ENCODE results near the gene RAB3C. TPM values are rescaled to one million over a fixed set of nuclear protein-coding genes. Genes with fewer than 3 reads are reported as not detected.

The RAB3C gene
- total RNA-seq, 1 donor from 2014 or later, result 16.1 TPM

GRCh38 chr5:58755397-58755796 is 172.5 kb downstream of the RAB3C start:
- H3K27me3 Mint-ChIP-seq (ENCODE audit: unreplicated experiment), result no peaks in the 10 kb centered on the region
- DNase-seq (ENCODE audit: low spot score), result no peak
- H3K4me3 Mint-ChIP-seq (ENCODE audit: unreplicated experiment), result no peak overlapping the region
- no peaks in the 10 kb centered on the region for H3K9me3 Mint-ChIP-seq (ENCODE audit: unreplicated experiment)
- H3K4me1 Mint-ChIP-seq (ENCODE audit: unreplicated experiment), result no peaks in the 10 kb centered on the region
- no peaks in the 10 kb centered on the region for H3K36me3 Mint-ChIP-seq (ENCODE audit: low read depth, unreplicated experiment)
- no peak for TF ChIP-seq CTCF (IDR thresholded peaks at IDR 0.05; ENCODE audit: unreplicated experiment)
- H3K27ac Mint-ChIP-seq (ENCODE audit: unreplicated experiment), result no peak overlapping the region

GRCh38 chr5:58759745-58760144 is 176.9 kb downstream of the RAB3C start:
- H3K27me3 Mint-ChIP-seq (ENCODE audit: unreplicated experiment), result no peaks in the 10 kb centered on the region
- H3K36me3 Mint-ChIP-seq (ENCODE audit: low read depth, unreplicated experiment), result no peaks in the 10 kb centered on the region
- no peaks in the 10 kb centered on the region for H3K9me3 Mint-ChIP-seq (ENCODE audit: unreplicated experiment)
- H3K4me3 Mint-ChIP-seq (ENCODE audit: unreplicated experiment), result no peak overlapping the region
- TF ChIP-seq CTCF (IDR thresholded peaks at IDR 0.05; ENCODE audit: unreplicated experiment), result no peak
- DNase-seq (ENCODE audit: low spot score), result no peak
- H3K27ac Mint-ChIP-seq (ENCODE audit: unreplicated experiment), result no peak overlapping the region
- no peaks in the 10 kb centered on the region for H3K4me1 Mint-ChIP-seq (ENCODE audit: unreplicated experiment)

GRCh38 chr5:58760222-58760621 is 177.3 kb downstream of the RAB3C start:
- no peaks in the 10 kb centered on the region for H3K36me3 Mint-ChIP-seq (ENCODE audit: low read depth, unreplicated experiment)

GRCh38 chr5:58761407-58761806 is 178.5 kb downstream of the RAB3C start:
- Mint-ChIP-seq H3K27me3 (ENCODE audit: unreplicated experiment) (no peaks in the 10 kb centered on the region), H3K36me3 (ENCODE audit: low read depth, unreplicated experiment) (no peaks in the 10 kb centered on the region), H3K4me3 (ENCODE audit: unreplicated experiment) (no peak overlapping the region), H3K9me3 (ENCODE audit: unreplicated experiment) (no peaks in the 10 kb centered on the region), H3K4me1 (ENCODE audit: unreplicated experiment) (no peaks in the 10 kb centered on the region), H3K27ac (ENCODE audit: unreplicated experiment) (no peak overlapping the region)
- no peak for DNase-seq (ENCODE audit: low spot score)
- no peak for TF ChIP-seq CTCF (IDR thresholded peaks at IDR 0.05; ENCODE audit: unreplicated experiment)

More at GRCh38 chr5:58760222-58760621, 177.3 kb downstream of the RAB3C start:
- Mint-ChIP-seq H3K4me1 (ENCODE audit: unreplicated experiment) (no peaks in the 10 kb centered on the region), H3K9me3 (ENCODE audit: unreplicated experiment) (no peaks in the 10 kb centered on the region), H3K4me3 (ENCODE audit: unreplicated experiment) (no peak overlapping the region), H3K27me3 (ENCODE audit: unreplicated experiment) (no peaks in the 10 kb centered on the region), H3K27ac (ENCODE audit: unreplicated experiment) (no peak overlapping the region)
- DNase-seq (ENCODE audit: low spot score), result no peak
- TF ChIP-seq CTCF (IDR thresholded peaks at IDR 0.05; ENCODE audit: unreplicated experiment), result no peak

GRCh38 chr5:58763390-58763789 is 180.5 kb downstream of the RAB3C start:
- H3K36me3 Mint-ChIP-seq (ENCODE audit: low read depth, unreplicated experiment), result no peaks in the 10 kb centered on the region
- no peak for TF ChIP-seq CTCF (IDR thresholded peaks at IDR 0.05; ENCODE audit: unreplicated experiment)
- no peak overlapping the region for H3K4me3 Mint-ChIP-seq (ENCODE audit: unreplicated experiment)
- no peaks in the 10 kb centered on the region for H3K4me1 Mint-ChIP-seq (ENCODE audit: unreplicated experiment)
- no peak for DNase-seq (ENCODE audit: low spot score)
- no peaks in the 10 kb centered on the region for H3K27me3 Mint-ChIP-seq (ENCODE audit: unreplicated experiment)
- no peaks in the 10 kb centered on the region for H3K9me3 Mint-ChIP-seq (ENCODE audit: unreplicated experiment)
- no peak overlapping the region for H3K27ac Mint-ChIP-seq (ENCODE audit: unreplicated experiment)
